GOT3 (cell line): Measurements from ENCODE around the gene PLD1.
"Not testable (repeated sequence)": the region's sequence is repeated elsewhere in the genome, so short reads cannot be mapped to it uniquely, and the experiment has no call there.

ENCODE experiments used
- DNase-seq: peaks from one replicate; lab custom pipeline; 2025; ENCODE audit warnings: mixed read lengths; lab: John Stamatoyannopoulos, UW

Gene PLD1, protein sequence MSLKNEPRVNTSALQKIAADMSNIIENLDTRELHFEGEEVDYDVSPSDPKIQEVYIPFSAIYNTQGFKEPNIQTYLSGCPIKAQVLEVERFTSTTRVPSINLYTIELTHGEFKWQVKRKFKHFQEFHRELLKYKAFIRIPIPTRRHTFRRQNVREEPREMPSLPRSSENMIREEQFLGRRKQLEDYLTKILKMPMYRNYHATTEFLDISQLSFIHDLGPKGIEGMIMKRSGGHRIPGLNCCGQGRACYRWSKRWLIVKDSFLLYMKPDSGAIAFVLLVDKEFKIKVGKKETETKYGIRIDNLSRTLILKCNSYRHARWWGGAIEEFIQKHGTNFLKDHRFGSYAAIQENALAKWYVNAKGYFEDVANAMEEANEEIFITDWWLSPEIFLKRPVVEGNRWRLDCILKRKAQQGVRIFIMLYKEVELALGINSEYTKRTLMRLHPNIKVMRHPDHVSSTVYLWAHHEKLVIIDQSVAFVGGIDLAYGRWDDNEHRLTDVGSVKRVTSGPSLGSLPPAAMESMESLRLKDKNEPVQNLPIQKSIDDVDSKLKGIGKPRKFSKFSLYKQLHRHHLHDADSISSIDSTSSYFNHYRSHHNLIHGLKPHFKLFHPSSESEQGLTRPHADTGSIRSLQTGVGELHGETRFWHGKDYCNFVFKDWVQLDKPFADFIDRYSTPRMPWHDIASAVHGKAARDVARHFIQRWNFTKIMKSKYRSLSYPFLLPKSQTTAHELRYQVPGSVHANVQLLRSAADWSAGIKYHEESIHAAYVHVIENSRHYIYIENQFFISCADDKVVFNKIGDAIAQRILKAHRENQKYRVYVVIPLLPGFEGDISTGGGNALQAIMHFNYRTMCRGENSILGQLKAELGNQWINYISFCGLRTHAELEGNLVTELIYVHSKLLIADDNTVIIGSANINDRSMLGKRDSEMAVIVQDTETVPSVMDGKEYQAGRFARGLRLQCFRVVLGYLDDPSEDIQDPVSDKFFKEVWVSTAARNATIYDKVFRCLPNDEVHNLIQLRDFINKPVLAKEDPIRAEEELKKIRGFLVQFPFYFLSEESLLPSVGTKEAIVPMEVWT

DNA sequence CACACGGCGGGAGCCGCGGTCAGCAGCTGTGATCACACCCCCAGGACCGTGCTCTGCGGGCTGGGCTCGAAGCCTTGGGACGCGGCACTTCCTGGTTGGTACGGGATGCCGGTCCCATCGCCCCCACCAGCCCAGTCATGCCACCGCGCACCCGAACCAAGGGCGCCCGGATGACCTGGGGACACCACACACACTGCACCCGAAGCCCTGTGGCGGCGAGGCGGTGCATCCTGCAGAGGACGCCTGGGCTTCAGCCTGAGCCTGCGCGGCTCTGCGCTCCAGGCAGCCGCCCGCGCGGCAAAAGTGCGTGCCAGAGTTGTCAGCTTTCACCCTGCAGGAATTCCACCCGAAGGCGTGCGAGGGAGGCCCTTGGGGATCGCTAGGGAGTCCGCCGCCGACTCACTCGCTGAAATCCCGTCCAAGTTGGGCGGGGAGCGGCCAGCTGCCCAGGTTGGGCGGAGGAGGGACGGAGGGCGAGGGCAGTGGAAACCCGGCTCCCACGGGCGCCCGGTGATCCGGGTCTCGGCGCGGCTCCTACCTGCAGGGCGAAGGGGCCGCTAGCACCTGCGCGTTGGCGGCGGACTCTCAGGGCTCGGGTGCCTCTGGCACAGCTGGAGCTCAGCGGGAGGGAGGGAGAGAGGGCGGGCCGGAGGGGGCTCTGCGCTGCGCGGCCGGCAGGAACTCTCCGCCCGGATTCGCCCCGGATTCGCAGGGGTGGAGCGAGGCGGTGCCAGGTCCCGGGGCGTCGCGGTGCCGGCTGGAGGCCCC, at the start of gene PLD1:
PLD1 (minus strand) TSS at position 623 of the 768 bp plus-strand sequence. CDS start 72,432 bp downstream, outside the sequence.
- peak; percentile 89 for DNase-seq

DNA sequence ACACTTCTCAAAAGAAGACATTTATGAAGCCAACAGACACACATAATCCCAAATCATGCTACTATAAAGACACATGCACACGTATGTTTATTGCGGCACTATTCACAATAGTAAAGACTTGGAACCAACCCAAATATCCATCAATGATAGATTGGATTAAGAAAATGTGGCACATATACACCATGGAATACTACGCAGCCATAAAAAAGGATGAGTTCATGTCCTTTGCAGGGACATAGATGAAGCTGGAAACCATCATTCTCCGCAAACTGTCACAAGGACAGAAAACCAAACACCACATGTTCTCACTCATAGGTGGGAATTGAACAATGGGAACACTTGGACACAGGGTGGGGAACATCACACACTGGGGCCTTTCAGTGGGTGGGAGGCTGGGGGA, 48.5 kb upstream of the PLD1 start:
- DNase-seq = not testable (repeated sequence)

DNA sequence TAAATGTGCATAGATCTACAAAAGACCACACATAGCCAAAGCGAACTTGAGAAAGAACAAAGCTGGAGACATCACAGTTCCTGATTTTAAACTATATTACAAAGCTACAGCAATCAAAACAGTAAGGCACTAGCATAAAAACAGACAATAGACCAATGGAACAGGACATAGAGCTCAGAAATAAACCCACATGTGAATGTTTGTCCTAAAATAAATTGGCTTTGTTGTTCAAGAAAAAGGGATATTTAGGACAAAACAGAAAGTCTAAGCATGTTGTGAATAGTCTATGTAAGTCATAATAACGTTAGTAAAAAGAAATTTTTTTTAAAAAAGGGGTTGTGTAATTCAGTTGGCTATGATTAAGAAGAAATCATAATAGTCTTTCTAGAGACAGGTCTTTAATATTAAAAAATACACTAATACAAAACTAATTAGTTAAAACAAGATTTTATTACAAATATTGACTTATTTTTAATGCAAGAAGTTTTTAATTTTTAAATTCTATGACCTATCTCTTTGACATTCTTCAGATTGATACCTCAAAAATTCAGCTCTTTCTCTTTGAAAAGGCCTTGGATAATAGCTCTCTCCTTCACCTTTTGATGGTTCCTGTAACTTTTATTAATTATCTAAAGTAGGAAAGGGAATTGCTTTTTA, 44.5 kb upstream of the PLD1 start:
- DNase-seq = no peak

DNA sequence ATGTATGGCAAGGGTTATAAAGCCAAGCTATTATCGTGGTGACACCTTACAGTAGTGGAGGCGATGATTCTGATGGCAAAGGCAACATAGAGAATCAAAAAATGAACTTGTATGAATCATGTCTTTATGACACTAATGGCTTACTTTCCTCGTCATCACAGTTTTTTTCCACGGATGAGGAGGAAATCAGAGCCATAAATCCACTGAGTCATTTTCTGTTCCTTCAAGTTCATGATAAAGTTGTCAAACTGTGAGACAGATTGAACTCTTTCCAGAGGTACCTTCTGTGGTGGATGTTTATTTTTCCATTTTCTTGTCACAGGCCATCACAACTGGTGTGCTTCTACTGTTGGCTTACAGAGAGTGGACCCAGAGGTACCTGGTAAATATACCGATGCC, 41.4 kb upstream of the PLD1 start:
- DNase-seq = no peak

DNA sequence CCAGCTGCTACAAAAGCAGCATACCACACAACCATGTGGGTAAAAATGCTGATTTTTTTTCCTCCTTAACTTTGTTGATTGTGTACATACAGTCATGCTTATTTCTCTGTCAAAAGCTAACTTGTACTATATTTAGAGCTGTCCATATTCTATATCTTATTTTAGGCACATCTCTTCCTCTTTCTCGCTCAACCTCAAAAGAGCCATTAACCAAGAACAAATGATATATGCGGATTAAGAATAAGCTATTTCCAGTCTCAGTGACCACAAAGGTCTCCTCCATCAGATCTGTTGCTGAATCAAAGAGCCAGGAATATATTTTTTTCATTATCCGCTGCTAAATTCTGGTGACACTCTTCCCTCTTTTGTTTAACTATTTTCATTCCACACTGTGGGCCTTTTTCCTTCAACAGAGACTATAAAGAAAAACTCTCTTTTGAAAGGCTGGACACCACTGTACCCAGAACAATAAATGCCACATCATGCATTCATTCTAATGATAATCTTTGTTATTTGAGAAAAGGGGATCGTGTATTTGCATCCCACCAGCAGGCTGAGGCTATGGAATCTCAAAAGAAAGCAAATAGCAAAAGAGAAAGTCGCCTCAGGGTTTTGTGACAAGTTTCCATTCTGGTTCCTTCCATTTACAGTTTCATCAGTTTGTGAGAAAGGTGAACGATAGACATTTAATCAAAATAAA, 40.8 kb upstream of the PLD1 start:
- DNase-seq = no peak

DNA sequence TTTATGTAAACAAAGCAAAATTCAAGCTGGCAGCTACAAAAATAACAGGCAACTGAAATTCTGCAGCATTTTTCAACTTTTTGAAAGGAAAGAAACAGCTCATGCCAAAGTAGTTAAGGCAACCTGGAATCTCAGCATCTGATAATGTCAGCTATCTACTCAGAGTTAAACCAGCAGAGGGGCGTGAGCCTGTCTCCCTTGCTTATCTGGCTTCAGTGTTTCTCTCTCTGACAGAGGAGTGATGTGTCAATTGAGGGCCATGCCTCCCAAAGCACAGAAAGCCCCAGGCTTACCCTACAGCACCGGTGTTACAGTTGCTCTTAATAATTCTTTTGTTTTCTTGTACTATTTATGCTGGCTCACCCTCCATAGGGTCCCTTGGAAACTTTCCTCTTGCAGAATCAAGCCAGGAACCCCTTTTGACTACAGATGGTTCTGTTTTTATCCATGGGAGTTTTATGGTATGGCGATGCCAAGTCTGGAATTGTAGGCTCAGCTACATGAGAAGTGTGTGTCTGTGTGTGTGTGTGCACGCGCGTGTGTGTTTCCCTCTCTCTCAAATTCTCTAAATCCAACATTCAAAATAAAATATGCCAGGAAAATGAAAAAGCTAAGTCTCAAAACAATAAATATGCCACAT, 40.2 kb upstream of the PLD1 start:
- DNase-seq = no peak

DNA sequence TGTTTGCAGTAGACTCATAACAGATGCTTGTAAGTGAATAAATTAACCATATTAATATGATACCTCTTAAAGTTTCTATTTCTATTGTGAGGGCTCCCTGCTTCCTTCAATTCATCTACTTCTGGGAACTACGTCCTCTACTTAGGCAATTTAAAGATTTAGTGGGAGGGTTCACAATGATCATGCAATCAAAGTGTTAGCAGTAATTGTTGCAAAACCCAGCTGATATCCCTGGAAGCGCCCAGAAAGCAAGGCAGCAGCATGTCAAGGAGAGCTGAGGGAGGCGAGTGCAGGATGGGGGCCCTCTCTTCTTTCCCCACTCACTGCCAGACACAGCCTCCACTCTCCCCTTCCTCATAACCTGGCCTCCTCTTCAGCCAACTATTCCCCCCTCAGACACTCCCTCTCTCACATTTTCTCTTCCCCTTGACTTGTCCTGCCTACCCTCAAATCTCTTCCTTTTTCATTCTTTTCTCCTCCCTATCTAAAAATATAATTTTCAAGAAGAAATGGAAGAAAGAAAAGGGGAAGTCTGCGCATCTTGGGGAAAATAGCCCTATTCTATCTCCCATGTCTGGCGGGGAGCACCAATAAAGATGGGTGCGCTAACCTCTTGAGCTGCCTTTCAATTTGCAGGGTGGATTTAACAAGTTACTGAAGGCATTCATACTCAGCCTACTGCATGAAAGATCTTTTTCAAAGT, 39.5 kb upstream of the PLD1 start:
- no peak for DNase-seq

DNA sequence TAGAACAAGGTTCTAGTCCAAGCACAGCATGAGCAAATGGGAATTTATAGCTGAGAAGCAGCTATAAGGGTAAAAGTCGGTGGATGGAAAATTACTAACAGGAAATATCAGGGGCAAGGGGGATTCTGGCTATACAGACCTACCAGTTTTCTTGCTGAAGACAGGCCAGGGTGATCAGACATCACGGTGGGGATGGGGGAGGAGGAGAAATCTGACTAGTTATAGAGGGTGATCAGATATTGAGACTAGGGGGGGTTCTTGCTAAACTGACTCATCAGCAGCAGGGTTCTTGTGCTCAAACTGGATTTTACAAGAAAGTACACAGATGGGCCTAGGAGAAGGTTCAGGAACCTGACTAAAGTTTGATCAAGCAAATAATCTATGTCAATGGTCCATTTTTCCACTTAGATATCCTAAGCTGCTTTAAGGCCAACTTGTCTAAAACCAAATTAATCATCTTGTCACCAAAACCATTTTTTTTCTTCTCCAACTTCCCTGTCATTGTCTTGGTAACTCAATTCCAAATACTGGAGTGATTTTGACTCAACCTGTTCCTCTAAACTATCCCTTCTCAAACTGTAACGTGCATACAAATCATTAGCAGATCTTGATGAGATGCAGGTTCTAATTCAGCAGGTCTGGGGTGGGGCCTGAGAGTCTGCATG, 37.4 kb upstream of the PLD1 start:
- DNase-seq = no peak

DNA sequence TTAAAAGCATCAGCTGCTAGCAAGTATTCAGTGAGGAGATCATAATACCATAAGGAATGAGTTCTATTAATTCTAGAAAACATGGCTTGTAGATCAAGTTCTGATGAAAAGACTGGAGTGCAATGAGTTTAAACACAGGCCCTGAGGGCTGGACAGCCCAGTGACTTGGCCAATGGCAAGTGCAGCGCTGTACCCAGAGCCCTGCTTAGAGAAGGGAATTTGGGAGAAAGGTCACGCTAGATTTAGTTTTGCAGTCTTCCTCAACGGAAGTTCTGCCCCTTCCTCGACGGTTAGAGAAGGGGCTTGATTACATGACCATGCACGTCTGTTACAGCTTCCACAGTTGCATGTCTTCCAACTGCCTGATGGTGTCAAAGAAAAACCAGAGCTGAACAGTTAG, 36.9 kb upstream of the PLD1 start:
- DNase-seq = no peak

DNA sequence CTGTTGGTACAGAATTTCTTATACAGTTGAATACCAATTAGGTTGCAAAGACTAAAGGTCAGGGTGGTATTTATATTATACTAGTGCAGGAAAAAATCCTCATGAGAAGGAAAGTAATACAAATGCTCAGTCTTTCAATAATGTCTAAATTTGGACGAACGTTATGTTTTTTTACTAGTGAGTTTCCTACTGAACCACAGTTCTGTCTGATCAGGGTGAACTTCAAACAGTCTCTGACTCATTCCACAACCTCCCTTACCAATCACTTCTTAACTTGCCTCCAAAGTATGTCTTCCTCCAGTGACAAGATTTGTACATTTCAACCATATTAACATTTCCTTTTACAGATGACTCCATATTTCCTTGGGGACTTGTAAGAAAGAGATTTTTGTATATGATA, 36.3 kb upstream of the PLD1 start:
- DNase-seq = no peak

DNA sequence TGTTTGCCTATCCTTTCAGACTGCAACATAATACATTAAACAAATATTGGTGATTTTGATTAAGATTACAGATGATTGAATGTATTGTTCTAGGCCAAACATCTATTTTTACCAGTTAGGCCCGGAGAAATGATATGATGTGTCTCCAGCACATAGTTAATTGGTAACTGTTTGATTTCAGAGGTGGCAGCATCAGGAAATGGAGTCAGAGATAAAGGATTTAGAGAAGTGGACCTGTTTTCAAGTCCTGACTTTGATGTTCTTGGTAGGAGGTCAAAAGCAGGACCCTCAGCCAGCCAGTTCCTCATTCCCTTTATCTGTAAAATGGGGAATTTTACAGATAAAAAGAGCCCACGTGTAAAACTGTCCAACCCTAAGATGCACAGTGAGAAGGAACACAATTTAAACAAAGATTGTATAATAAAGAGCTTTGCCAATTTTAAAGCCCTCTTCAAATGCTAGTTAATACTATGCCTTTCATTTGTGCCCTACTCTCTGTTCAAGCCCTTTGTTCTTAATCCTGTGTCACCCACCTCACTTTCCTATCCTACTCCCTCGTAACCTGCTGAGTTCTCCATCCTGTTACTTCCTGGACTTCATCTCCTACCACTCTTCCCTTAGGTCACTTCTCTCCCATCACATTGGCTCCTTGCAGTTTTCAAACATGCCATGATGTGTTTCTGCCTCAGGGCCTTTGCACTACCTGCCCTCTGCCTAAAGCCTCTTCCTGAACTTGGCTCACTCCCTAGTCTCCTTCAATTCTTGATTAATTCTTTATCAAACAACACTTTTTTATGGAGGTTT, 35.4 kb upstream of the PLD1 start:
- no peak for DNase-seq

DNA sequence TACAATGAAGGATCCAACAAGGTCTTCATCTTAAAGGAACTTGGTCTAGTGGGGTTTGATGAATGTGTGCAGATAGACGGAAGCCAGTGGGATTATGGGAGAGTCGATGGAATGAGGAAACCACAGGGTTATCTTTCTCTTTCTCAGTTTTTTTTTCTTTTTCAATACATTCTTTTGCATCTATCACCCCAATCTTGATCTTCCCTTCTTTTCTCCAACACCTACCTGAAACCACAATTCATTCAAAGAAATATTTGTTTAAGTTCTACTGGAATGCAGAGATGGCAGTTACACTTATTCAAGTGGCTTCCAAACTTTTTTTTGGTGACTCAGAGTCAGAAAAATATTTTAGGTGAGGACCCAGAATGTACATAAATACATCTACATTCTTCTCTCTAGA, 34.6 kb upstream of the PLD1 start:
- no peak for DNase-seq

DNA sequence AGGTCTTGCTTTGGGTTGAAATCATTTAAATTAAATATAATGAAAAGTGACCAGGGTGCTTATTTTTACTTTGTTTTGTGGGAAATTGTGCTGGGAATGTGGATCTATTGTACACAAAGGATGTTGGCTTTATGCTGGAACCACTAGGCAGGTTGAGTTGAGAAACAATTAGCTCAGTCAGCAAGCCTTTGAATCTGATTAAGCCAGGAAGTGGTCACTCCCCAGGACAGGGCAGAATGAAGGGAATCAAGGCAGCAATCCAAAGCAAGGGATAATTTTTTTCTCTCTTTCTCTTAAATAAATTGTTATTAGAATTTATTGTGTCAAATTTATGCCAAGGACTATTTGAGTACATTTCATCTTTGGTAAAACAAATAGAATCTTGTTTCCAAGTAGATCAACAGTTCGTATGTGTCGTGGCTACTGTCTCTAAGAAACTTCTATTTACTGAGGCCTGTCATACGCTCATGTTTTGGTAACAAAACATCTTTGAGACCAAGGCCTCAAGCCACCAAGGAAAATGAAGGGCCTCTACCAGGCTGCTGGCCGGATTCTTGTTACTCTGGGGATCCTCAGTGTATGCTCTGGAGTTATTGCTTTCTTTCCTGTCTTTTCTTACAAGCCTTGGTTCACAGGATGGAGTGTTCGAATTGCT, 32.7 kb upstream of the PLD1 start, which contains the start of gene TMEM212:
TMEM212 (plus strand) TSS at position 486 of the 655 bp plus-strand sequence; CDS start at position 521, 35 bp downstream.
- DNase-seq = no peak

DNA sequence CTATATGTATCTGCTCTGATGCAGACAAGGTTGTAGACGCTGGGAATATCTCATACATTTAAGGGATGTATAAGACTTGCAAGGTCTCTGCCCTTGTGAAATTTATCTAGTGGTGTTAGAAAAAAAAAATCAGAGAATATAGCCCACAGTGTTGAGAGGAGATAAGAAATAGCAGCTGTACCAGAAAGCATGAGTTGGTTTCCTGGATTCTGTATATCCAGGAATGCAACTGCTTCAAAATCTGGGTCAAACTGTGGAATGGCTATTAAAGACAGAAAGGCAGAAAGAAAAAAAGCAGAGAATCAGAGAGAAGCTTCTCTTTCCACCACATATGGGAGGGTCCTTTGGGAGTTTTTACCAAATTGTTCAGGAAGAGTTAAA, 31.3 kb upstream of the PLD1 start:
- DNase-seq = no peak

DNA sequence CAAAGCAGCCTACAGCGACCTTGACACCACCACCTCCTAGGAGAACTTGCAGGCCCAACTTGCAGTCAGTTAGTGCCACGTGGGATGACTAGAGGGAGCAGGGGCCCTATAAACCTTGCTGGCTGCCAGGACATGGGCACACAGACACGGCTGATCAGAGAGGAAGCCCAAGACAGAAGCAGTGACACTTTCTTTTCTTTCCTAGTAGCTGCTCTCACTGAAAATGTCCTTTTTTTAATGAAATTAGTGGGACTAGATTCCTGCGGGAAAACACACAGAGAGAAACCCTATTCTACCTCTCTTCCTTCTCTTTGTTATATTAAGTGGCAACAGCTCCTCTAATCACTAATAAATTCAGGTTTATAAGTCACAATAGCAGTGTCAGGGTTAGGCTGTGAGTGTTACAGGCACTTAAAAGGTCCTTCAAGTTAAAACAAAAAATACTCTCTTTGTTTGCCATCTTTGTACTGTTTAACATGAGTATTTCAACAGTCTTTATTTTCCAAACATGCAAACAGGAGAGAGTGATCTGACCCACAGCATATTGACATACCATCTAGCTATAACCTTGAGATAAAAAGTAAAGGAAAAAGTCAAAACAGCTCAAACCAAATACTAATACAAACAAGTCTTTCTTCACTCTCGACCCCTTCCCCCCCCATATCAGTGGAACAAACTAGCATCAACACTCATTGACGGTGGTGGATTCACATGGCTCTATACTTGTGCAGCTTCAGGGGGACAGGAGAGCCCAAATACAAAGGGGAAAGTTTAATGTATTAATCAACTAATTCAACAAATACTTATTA, 30.7 kb upstream of the PLD1 start:
- no peak for DNase-seq

DNA sequence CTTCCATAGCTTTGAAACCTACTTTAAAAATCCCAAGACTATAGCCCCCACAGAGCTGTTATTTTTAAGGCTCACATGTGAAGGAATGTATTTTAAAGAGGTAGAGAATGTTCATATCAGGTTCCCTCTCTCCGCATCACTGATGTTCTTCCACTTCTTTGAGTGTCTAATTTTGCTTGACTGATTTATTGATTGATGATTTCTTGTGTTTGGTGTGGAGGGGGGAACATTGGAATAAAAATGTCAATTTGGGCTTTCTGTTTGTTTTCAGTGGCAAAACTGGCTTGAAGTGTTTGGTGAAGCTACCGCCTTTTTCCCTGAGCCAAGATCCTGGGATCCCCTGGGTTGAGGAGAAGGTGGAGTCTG, 30.1 kb upstream of the PLD1 start:
- no peak for DNase-seq

DNA sequence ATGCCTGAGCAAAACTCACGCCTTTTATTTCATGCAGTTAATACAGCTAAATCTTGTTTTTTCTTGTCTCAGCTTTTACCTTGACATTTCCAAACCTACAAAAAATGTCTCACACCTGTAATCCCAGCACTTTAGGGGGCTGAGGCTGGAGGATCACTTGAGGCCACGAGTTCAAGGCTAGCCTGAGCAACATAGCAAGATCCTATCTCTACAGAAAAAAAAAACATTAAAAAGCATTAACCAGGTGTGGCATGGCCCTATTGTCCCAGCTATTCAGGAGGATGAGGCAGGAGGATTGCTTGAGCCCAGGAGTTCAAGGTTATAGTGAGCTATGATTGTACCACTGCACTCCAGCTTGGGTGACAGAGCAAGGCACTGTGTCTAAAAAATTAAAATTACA, 29.0 kb upstream of the PLD1 start:
- no peak for DNase-seq
